ENCODE data around the gene TMEM169.

GRCh38 chr2:216104691-216105090 is 23.0 kb downstream of the TMEM169 start:
- TF ChIP-seq POLR2AphosphoS5 (IDR thresholded peaks at IDR 0.05; ENCODE audit: borderline replicate concordance, low read depth, low read length) (no peak), EZH2 (IDR thresholded peaks at IDR 0.05) (no peak), FOXP2 (optimal IDR thresholded peaks at IDR 0.05; ENCODE audit: control extremely low read depth, extremely low read length, insufficient read depth) (no peak)
